ENCODE results near the gene AGTRAP. TPM values are rescaled to one million over a fixed set of nuclear protein-coding genes. Genes with fewer than 3 reads are reported as not detected.

The AGTRAP gene
- polyA plus RNA-seq, 3 donors from 2014 or later, result 319 to 591 (median 324) TPM

- Mint-ChIP-seq H3K27ac (peak overlapping the region; percentile 84 to 97 (median 93)), H3K27me3 (ENCODE audit: low read depth in 3 of 3) (peaks cover 3 to 15% (median 5%) of the 10 kb centered on the region in 3 donors), H3K36me3 (no peaks in the 10 kb centered on the region), H3K4me3 (peak overlapping the region; percentile 83 to 94 (median 88)), H3K9me3 (no peaks in the 10 kb centered on the region), H3K4me1 (peaks cover 54 to 75% of the 10 kb centered on the region in 2 donors)
- DNase-seq, result peak in 2 of 3 donors; percentile 17 to 41
These were observed 4.1 kb upstream of the AGTRAP start for GRCh38 chr1:11731691-11732283.

- DNase-seq, result no peak
- Mint-ChIP-seq H3K27ac (peak overlapping the region in 4 of 6 donors; percentile 24 to 91 (median 80)), H3K4me1 (peaks cover 69 to 83% of the 10 kb centered on the region in 2 donors), H3K27me3 (ENCODE audit: low read depth in 3 of 3) (peaks cover 3 to 15% (median 9%) of the 10 kb centered on the region in 3 donors), H3K36me3 (no peaks in the 10 kb centered on the region), H3K9me3 (no peaks in the 10 kb centered on the region), H3K4me3 (peak overlapping the region in 3 of 5 donors; percentile 41 to 49 (median 47))
These were observed 2.6 kb upstream of the AGTRAP start for GRCh38 chr1:11733306-11733705.

DNA sequence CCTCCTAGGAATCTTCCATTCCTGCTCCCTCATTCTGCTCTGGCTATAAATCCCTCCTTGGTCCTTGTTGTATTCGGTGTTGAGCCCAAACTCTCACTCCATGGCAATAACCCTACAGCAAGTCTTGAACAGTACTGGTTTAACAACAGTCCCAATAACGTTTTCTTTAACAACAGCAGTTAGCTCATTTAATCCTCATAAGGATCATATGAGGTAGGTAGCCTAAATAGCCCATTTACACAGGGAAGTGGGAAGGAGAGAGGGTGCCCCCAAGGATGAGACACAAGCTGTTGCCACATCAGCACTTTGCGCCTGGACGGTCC, 444 bp upstream of the AGTRAP start:
- Mint-ChIP-seq H3K36me3 (no peaks in the 10 kb centered on the region), H3K27ac (peak overlapping the region; percentile 70 to 90 (median 84)), H3K27me3 (ENCODE audit: low read depth in 3 of 3) (peaks cover 0 to 9% (median 7%) of the 10 kb centered on the region in 3 donors), H3K9me3 (no peaks in the 10 kb centered on the region), H3K4me3 (peak overlapping the region; percentile 88 to 93 (median 89)), H3K4me1 (peaks cover 74 to 84% of the 10 kb centered on the region in 2 donors)
- no peak for DNase-seq

GRCh38 chr1:11736746-11737639, 1.1 kb downstream of the AGTRAP start:
- peak in 2 of 3 donors; percentile 46 to 52 for DNase-seq
- peaks cover 3 to 11% (median 7%) of the 10 kb centered on the region in 3 donors for H3K27me3 Mint-ChIP-seq (ENCODE audit: low read depth in 3 of 3)
- H3K36me3 Mint-ChIP-seq, result no peaks in the 10 kb centered on the region
- peak overlapping the region; percentile 88 to 93 (median 89) for H3K4me3 Mint-ChIP-seq
- no peaks in the 10 kb centered on the region for H3K9me3 Mint-ChIP-seq
- peak overlapping the region; percentile 76 to 90 (median 80) for H3K27ac Mint-ChIP-seq
- H3K4me1 Mint-ChIP-seq, result peaks cover 76 to 84% of the 10 kb centered on the region in 2 donors

GRCh38 chr1:11738096-11738495, 2.2 kb downstream of the AGTRAP start:
- Mint-ChIP-seq H3K4me3 (peak overlapping the region; percentile 88 to 93 (median 89)), H3K27me3 (ENCODE audit: low read depth in 3 of 3) (peaks cover 3 to 11% (median 10%) of the 10 kb centered on the region in 3 donors), H3K27ac (peak overlapping the region; percentile 61 to 90 (median 78)), H3K36me3 (no peaks in the 10 kb centered on the region), H3K4me1 (peaks cover 76 to 84% of the 10 kb centered on the region in 2 donors), H3K9me3 (no peaks in the 10 kb centered on the region)
- no peak for DNase-seq

DNA sequence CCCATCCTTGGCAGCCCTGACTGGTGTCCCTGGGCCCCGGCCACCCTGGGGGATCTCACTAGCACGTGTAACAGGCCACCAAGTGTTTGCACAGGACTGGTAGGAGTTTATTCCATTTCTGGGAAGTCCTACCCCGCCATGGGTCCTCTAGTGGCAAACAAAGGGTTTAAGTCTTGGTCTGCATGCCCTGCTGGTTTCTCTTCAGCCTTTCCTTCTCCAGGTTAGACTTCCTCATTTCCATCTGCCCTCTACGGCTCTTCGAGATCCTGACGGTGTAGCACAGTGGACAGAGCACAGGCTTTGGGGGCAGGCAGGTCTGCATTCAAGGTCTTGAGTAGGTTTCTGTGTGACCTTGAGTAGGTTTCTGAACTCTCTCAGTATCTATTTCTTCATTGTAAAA, 2.8 kb downstream of the AGTRAP start:
- no peak for DNase-seq
- Mint-ChIP-seq H3K36me3 (no peaks in the 10 kb centered on the region), H3K27me3 (ENCODE audit: low read depth in 3 of 3) (peaks cover 3 to 11% (median 10%) of the 10 kb centered on the region in 3 donors), H3K27ac (peak overlapping the region in 5 of 6 donors; percentile 61 to 90 (median 81)), H3K9me3 (no peaks in the 10 kb centered on the region), H3K4me1 (peaks cover 74 to 84% of the 10 kb centered on the region in 2 donors), H3K4me3 (peak overlapping the region in 4 of 5 donors; percentile 39 to 93 (median 91))

- H3K9me3 Mint-ChIP-seq, result no peaks in the 10 kb centered on the region
- H3K36me3 Mint-ChIP-seq, result peaks cover 0 to 9% (median 4%) of the 10 kb centered on the region in 3 donors
- peak; percentile 59 to 61 (median 61) for DNase-seq
- peaks cover 75 to 86% of the 10 kb centered on the region in 2 donors for H3K4me1 Mint-ChIP-seq
- H3K4me3 Mint-ChIP-seq, result peak overlapping the region; percentile 82 to 89 (median 86)
- peak overlapping the region; percentile 48 to 92 (median 89) for H3K27ac Mint-ChIP-seq
- peaks cover 3 to 11% (median 7%) of the 10 kb centered on the region in 3 donors for H3K27me3 Mint-ChIP-seq (ENCODE audit: low read depth in 3 of 3)
These were observed 4.6 kb downstream of the AGTRAP start for GRCh38 chr1:11740258-11741192.

DNA sequence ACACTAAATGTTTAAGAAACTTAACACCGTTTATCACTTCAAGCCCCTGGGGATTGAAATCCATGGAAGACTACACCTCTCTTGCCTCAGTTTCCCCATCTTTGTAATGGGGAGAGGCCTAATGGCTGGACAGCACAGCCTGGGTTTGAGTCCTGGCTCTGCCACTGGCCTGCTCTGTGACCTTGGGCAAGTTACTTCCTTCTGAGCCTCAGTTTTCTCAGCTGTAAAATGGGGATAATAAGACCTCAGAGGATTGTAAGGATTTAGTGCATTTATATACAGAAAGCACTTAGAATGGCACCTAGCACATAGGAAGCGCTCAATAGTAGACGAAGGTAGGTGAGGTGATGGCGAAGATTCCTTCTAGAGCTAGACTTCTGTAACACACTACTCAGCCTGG, 5.5 kb downstream of the AGTRAP start:
- Mint-ChIP-seq H3K36me3 (peaks cover 3 to 15% (median 14%) of the 10 kb centered on the region in 3 donors), H3K4me1 (peaks cover 82 to 87% of the 10 kb centered on the region in 2 donors), H3K9me3 (no peaks in the 10 kb centered on the region), H3K27ac (peak overlapping the region in 5 of 6 donors; percentile 48 to 92 (median 65)), H3K27me3 (ENCODE audit: low read depth in 3 of 3) (peaks cover 3 to 8% (median 3%) of the 10 kb centered on the region in 3 donors), H3K4me3 (peak overlapping the region; percentile 82 to 89 (median 86))
- DNase-seq, result no peak

GRCh38 chr1:11741919-11742558, 6.1 kb downstream of the AGTRAP start:
- peaks cover 8 to 20% (median 19%) of the 10 kb centered on the region in 3 donors for H3K36me3 Mint-ChIP-seq

DNA sequence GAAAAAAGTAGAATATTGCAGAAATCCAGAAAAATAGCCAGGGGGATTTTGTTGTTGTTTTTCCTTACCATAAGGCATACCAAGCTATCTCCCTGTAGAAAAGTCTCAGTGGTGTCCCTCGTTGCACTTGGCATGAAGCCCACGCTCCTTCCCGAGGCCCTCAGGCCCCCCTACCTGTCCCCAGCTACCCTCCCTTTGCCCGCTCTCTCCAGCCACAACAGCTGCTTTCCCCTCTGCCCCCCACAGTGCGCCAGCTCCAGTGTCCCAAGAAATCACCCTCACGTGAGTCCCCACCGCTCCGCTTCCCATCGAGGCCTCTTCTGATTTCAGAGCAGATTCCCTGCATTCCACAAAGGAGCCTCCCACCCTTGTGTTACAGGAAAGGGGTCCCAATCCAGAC, 8.4 kb downstream of the AGTRAP start:
- Mint-ChIP-seq H3K9me3 (no peaks in the 10 kb centered on the region), H3K4me3 (no peak overlapping the region), H3K36me3 (peaks cover 8 to 26% (median 20%) of the 10 kb centered on the region in 3 donors), H3K27ac (no peak overlapping the region), H3K27me3 (ENCODE audit: low read depth in 3 of 3) (peaks cover 3 to 4% (median 4%) of the 10 kb centered on the region in 3 donors), H3K4me1 (peaks cover 70 to 76% of the 10 kb centered on the region in 2 donors)
- no peak for DNase-seq

More at GRCh38 chr1:11741919-11742558, 6.1 kb downstream of the AGTRAP start:
- Mint-ChIP-seq H3K4me3 (peak overlapping the region; percentile 82 to 89 (median 86)), H3K9me3 (no peaks in the 10 kb centered on the region), H3K27ac (peak overlapping the region; percentile 48 to 92 (median 69)), H3K27me3 (ENCODE audit: low read depth in 3 of 3) (peaks cover 3 to 7% (median 3%) of the 10 kb centered on the region in 3 donors), H3K4me1 (peaks cover 83 to 88% of the 10 kb centered on the region in 2 donors)
- DNase-seq, result no peak

- H3K27me3 Mint-ChIP-seq (ENCODE audit: low read depth in 3 of 3), result peaks cover 2 to 3% (median 2%) of the 10 kb centered on the region in 3 donors
- no peaks in the 10 kb centered on the region for H3K9me3 Mint-ChIP-seq
- H3K36me3 Mint-ChIP-seq, result peaks cover 8 to 27% (median 20%) of the 10 kb centered on the region in 3 donors
- H3K4me1 Mint-ChIP-seq, result peaks cover 54 to 60% of the 10 kb centered on the region in 2 donors
- no peak for DNase-seq
- no peak overlapping the region for H3K4me3 Mint-ChIP-seq
- no peak overlapping the region for H3K27ac Mint-ChIP-seq
These were observed 10.2 kb downstream of the AGTRAP start for GRCh38 chr1:11746092-11746491.

DNA sequence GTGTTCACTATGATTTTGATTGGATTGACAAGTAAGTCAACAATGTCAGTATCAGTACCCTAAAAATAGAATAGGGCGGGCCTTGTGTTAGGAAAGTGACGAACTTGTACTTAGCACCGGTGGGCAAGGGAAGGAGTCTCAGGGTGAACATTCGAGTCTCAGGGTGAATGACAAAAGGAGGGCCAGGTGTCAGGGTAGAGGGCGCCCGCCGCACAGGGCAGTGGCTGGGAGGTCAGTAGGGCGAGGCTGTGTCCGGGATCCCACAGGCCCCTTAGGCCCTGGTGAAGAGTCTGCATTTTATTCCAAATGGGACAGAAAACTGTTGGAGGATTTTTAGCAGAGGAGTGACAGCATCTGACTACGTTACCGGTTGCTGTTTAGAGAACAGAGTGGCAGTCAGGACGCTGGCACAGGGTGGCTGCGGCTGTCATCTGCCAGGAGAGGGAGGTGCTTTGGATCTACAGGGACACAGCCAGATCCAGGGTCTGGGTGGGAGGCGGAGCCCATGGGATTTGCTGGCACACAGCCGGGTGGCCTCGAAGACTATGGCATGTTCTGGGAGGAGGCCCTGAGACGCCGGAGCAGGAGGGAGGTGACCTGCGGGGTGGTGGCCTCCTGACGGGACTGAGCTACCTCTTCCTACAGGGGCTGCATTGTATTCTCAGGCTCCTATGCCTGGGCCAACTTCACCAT, 11.0 kb downstream of the AGTRAP start:
- Mint-ChIP-seq H3K27ac (peak overlapping the region in 4 of 6 donors; percentile 1 to 60 (median 52)), H3K9me3 (no peaks in the 10 kb centered on the region), H3K4me3 (no peak overlapping the region)

More for the DNA sequence above, 11.0 kb downstream of the AGTRAP start:
- Mint-ChIP-seq H3K36me3 (peaks cover 8 to 27% (median 20%) of the 10 kb centered on the region in 3 donors), H3K27me3 (ENCODE audit: low read depth in 3 of 3) (peaks cover 2 to 3% (median 2%) of the 10 kb centered on the region in 3 donors), H3K4me1 (peaks cover 46 to 52% of the 10 kb centered on the region in 2 donors)
- DNase-seq, result no peak

Data from immature natural killer cell (primary cell).